Measurements from ENCODE around the gene PDE7B. TPM values are rescaled to one million over a fixed set of nuclear protein-coding genes. Genes with fewer than 3 reads are reported as not detected.

Gene PDE7B
- polyA plus RNA-seq, 1 of the 3 experiments (the other 2 are of a cell fraction) = 1.9 TPM

DNA sequence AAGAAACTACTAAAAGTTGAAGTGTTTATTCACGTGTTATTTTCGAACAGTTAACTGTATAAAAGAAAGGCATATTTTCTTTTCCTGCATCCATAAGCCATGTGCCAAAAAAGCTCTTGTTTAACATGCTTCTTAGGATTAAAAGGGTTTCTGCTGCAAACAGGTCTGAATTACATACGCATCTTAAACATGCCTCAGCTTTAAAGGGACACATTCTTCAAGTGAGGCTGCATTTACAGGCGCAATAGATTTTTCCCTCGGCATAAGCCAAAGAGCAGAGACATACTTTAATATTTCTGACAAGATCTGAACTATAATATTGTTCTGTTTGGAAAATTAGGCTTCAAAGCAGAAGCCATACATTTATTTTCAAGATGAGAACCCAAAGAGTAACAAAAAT is 39.4 kb downstream of the PDE7B start:
- Histone ChIP-seq H3K9me3 (no peaks in the 10 kb centered on the region), H3K9me2 (no peaks in the 10 kb centered on the region), H3K4me1 (ENCODE audit: control insufficient read depth in 1 of 2, insufficient read depth in 2 of 2, low read depth in 1 of 2, low read length in 1 of 2) (no peaks in the 10 kb centered on the region), H3K9ac (no peak overlapping the region), H4K20me1 (ENCODE audit: insufficient read depth) (no peaks in the 10 kb centered on the region), H2AFZ (ENCODE audit: low read depth) (no peak overlapping the region), H3K27ac (ENCODE audit: low read depth in 2 of 2, low read length in 1 of 2) (no peak overlapping the region), H3K4me2 (no peak overlapping the region), H3K36me3 (replicated peaks in 1 of 2; ENCODE audit: control insufficient read depth in 1 of 2, insufficient read depth in 2 of 2, low read length in 1 of 2) (no peaks in the 10 kb centered on the region), H3K27me3 (ENCODE audit: insufficient read depth) (no peaks in the 10 kb centered on the region), H3F3A (replicated peaks; ENCODE audit: insufficient read depth) (no peaks in the 10 kb centered on the region), H3K79me2 (ENCODE audit: insufficient read depth) (no peaks in the 10 kb centered on the region), H3K4me3 (ENCODE audit: low read depth in 2 of 2, low read length in 1 of 2) (no peak overlapping the region)
- 95% methylated on average over 5 of the region's 5 CpGs for WGBS (ENCODE audit: low lambda C conversion rate)
- DNase-seq = no peak
- ChIA-PET POLR2A (no interaction called here), CTCF (no interaction called here)
- TF ChIP-seq, protein P1, sequence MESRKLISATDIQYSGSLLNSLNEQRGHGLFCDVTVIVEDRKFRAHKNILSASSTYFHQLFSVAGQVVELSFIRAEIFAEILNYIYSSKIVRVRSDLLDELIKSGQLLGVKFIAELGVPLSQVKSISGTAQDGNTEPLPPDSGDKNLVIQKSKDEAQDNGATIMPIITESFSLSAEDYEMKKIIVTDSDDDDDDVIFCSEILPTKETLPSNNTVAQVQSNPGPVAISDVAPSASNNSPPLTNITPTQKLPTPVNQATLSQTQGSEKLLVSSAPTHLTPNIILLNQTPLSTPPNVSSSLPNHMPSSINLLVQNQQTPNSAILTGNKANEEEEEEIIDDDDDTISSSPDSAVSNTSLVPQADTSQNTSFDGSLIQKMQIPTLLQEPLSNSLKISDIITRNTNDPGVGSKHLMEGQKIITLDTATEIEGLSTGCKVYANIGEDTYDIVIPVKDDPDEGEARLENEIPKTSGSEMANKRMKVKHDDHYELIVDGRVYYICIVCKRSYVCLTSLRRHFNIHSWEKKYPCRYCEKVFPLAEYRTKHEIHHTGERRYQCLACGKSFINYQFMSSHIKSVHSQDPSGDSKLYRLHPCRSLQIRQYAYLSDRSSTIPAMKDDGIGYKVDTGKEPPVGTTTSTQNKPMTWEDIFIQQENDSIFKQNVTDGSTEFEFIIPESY (IDR thresholded peaks at IDR 0.05; ENCODE audit: borderline replicate concordance, low read depth) = no peak
- TF ChIP-seq ELF1 (IDR thresholded peaks at IDR 0.05) (no peak), CHD2 (IDR thresholded peaks at IDR 0.05; ENCODE audit: low read length, partially characterized antibody) (no peak), NFIC (IDR thresholded peaks at IDR 0.05; ENCODE audit: borderline replicate concordance) (no peak), RXRA (IDR thresholded peaks at IDR 0.05; ENCODE audit: borderline replicate concordance, low read depth) (no peak), FOSL2 (IDR thresholded peaks at IDR 0.05; ENCODE audit: borderline replicate concordance, low read depth) (no peak)
- TF ChIP-seq, protein P2, sequence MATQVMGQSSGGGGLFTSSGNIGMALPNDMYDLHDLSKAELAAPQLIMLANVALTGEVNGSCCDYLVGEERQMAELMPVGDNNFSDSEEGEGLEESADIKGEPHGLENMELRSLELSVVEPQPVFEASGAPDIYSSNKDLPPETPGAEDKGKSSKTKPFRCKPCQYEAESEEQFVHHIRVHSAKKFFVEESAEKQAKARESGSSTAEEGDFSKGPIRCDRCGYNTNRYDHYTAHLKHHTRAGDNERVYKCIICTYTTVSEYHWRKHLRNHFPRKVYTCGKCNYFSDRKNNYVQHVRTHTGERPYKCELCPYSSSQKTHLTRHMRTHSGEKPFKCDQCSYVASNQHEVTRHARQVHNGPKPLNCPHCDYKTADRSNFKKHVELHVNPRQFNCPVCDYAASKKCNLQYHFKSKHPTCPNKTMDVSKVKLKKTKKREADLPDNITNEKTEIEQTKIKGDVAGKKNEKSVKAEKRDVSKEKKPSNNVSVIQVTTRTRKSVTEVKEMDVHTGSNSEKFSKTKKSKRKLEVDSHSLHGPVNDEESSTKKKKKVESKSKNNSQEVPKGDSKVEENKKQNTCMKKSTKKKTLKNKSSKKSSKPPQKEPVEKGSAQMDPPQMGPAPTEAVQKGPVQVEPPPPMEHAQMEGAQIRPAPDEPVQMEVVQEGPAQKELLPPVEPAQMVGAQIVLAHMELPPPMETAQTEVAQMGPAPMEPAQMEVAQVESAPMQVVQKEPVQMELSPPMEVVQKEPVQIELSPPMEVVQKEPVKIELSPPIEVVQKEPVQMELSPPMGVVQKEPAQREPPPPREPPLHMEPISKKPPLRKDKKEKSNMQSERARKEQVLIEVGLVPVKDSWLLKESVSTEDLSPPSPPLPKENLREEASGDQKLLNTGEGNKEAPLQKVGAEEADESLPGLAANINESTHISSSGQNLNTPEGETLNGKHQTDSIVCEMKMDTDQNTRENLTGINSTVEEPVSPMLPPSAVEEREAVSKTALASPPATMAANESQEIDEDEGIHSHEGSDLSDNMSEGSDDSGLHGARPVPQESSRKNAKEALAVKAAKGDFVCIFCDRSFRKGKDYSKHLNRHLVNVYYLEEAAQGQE (IDR thresholded peaks at IDR 0.05; ENCODE audit: low read depth, low read length) = no peak

DNA sequence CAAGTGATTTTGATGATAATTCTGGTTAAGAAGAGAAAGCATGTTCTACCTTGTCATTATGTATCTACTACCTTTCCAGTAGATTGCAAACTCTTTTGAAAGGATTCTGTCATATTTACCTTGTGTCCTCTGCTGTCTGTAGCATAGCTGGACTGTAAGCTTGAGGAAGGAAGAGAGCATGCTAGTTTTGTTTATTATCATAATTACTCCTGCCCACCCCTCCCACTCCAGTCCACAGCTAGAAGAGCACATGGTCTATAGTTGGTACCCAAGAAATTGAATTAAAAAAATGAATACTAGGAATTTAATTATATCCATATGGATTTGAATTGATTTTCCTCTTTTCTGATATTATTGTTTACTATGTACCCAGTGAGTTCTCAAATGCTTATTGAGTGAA is 40.2 kb downstream of the PDE7B start:
- H3K9me3 ChIP-seq = no peaks in the 10 kb centered on the region
- H3K27ac ChIP-seq (ENCODE audit: low read depth in 2 of 2, low read length in 1 of 2) = no peak overlapping the region
- H3K27me3 ChIP-seq (ENCODE audit: insufficient read depth) = no peaks in the 10 kb centered on the region
- H3K79me2 ChIP-seq (ENCODE audit: insufficient read depth) = no peaks in the 10 kb centered on the region
- H3K4me2 ChIP-seq = no peak overlapping the region
- no peaks in the 10 kb centered on the region for H3K9me2 ChIP-seq
- H3K4me1 ChIP-seq (ENCODE audit: control insufficient read depth in 1 of 2, insufficient read depth in 2 of 2, low read depth in 1 of 2, low read length in 1 of 2) = no peaks in the 10 kb centered on the region
- H3K9ac ChIP-seq = no peak overlapping the region
- TF ChIP-seq EP300 (IDR thresholded peaks at IDR 0.05; ENCODE audit: borderline replicate concordance in 1 of 2, low read depth in 1 of 2, low read length in 1 of 2) (no peak), SMC3 (IDR thresholded peaks at IDR 0.05; ENCODE audit: low read depth, low read length) (no peak), FOXM1 (IDR thresholded peaks at IDR 0.05; ENCODE audit: low read depth) (no peak), TAF1 (IDR thresholded peaks at IDR 0.05; ENCODE audit: borderline replicate concordance, low read depth, low read length) (no peak), JUND (IDR thresholded peaks at IDR 0.05) (no peak)
- TF ChIP-seq, protein P3, sequence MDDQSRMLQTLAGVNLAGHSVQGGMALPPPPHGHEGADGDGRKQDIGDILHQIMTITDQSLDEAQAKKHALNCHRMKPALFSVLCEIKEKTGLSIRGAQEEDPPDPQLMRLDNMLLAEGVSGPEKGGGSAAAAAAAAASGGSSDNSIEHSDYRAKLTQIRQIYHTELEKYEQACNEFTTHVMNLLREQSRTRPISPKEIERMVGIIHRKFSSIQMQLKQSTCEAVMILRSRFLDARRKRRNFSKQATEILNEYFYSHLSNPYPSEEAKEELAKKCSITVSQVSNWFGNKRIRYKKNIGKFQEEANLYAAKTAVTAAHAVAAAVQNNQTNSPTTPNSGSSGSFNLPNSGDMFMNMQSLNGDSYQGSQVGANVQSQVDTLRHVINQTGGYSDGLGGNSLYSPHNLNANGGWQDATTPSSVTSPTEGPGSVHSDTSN (IDR thresholded peaks at IDR 0.05) = no peak
- no peaks in the 10 kb centered on the region for H3K36me3 ChIP-seq (replicated peaks in 1 of 2; ENCODE audit: control insufficient read depth in 1 of 2, insufficient read depth in 2 of 2, low read length in 1 of 2)
- no peaks in the 10 kb centered on the region for H3F3A ChIP-seq (replicated peaks; ENCODE audit: insufficient read depth)
- ChIA-PET POLR2A (no interaction called here), CTCF (interaction anchor here (1.0 kb wide), 1 partner anchor 335 kb away, joined by 3 read pairs; no protein-coding TSS in a partner anchor)
- no peak overlapping the region for H2AFZ ChIP-seq (ENCODE audit: low read depth)
- H3K4me3 ChIP-seq (ENCODE audit: low read depth in 2 of 2, low read length in 1 of 2) = no peak overlapping the region
- H4K20me1 ChIP-seq (ENCODE audit: insufficient read depth) = no peaks in the 10 kb centered on the region
- no peak for DNase-seq

Measured in SK-N-SH (cell line).